ENCODE measurements around the gene GPR55.

DNA sequence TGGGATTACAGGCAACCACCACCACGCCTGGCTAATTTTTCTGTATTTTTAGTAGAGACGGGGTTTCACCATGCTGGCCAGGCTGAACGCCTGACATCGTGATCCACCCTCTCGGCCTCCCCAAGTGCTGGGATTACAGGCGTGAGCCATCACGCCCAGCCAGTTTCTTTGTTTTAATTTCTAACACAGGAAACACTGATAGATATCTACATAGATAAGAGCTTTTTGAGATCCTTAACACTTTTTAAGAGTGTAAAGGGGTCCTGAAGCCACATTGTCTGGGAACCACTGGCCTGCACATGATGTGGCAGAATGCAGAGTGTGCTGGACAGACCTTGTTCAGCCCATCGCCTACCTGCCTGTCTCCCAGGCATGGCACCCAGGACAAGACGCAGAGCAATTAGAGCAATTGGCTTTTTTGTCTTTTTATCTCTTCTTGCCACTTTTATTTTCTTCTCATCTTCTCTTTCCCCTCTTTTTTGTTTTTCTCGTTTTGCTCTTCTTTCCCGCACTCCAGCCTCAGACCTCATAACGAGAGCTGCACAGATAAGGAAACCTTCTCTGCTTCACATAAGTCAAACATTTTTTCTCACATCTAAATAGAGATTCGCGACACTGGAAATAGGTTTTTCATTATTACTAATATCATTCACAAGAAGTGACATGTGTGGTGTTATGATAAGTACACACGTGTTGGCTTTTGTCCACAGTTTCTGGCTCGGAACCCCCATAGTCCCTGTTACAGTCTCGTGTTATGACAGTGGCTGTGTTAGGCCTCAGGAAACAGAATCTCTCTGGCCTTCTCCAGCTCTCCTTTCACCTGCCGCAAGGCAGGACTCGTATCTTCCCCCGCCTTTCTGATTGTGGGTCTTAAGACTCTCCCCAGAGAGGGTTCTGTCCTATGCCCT, 25.2 kb upstream of the GPR55 start:
- TF ChIP-seq, protein P1, sequence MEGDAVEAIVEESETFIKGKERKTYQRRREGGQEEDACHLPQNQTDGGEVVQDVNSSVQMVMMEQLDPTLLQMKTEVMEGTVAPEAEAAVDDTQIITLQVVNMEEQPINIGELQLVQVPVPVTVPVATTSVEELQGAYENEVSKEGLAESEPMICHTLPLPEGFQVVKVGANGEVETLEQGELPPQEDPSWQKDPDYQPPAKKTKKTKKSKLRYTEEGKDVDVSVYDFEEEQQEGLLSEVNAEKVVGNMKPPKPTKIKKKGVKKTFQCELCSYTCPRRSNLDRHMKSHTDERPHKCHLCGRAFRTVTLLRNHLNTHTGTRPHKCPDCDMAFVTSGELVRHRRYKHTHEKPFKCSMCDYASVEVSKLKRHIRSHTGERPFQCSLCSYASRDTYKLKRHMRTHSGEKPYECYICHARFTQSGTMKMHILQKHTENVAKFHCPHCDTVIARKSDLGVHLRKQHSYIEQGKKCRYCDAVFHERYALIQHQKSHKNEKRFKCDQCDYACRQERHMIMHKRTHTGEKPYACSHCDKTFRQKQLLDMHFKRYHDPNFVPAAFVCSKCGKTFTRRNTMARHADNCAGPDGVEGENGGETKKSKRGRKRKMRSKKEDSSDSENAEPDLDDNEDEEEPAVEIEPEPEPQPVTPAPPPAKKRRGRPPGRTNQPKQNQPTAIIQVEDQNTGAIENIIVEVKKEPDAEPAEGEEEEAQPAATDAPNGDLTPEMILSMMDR (IDR thresholded peaks at IDR 0.05; ENCODE audit: extremely low read depth in 1 of 2, insufficient read depth in 1 of 2, low read depth in 1 of 2, low read length in 2 of 2): no peak
- TF ChIP-seq MYC (IDR thresholded peaks at IDR 0.05; ENCODE audit: low read depth, low read length) (no peak), POLR2A (IDR thresholded peaks at IDR 0.05; ENCODE audit: low read depth, low read length) (no peak), POLR2AphosphoS5 (IDR thresholded peaks at IDR 0.05; ENCODE audit: insufficient read depth, low read depth, low read length) (no peak), GATA2 (IDR thresholded peaks at IDR 0.05; ENCODE audit: insufficient read depth, insufficient read length, low read depth, low read length) (no peak)

All from endothelial cell of umbilical vein (primary cell).